HepG2 (cell line): ENCODE data around the gene PRPF18. TPM values are rescaled to one million over a fixed set of nuclear protein-coding genes. Genes with fewer than 3 reads are reported as not detected.

Experiments
- ARHGAP35 ChIP-seq: sonication (generic); formaldehyde crosslinking; IDR thresholded peaks from 2 replicates; pipeline ENCODE4 v1.9.0; 2022; ENCODE audit warnings: mild to moderate bottlenecking, inconsistent platforms, moderate library complexity, missing genetic modification reagents, borderline replicate concordance
- FOXA3 ChIP-seq: IDR thresholded peaks from 2 replicates; pipeline ENCODE4 v1.6.1; 2016; ENCODE audit warnings: missing genetic modification reagents, missing compliant biosample characterization
- FOXP1 ChIP-seq, 2 experiments: fragments of 450-650 bp in 1 of 2; IDR thresholded peaks; 2 replicates each; pipeline ENCODE4 v1.6.1; 2017 to 2018; ENCODE audit warnings: antibody characterized with exemption in 1 of 2
- MIXL1 ChIP-seq: IDR thresholded peaks from 2 replicates; pipeline ENCODE4 v1.6.1; 2016
- POGZ ChIP-seq: sonication (generic); formaldehyde crosslinking; IDR thresholded peaks from 2 replicates; pipeline ENCODE4 v1.4.0; 2020; ENCODE audit warnings: mild to moderate bottlenecking, missing genetic modification reagents
- RARA ChIP-seq: IDR thresholded peaks from 2 replicates; pipeline ENCODE4 v1.6.1; 2016; ENCODE audit warnings: missing genetic modification reagents, missing compliant biosample characterization
- RNF2 ChIP-seq: fragments of 450-650 bp; conservative IDR thresholded peaks from 2 replicates; pipeline ENCODE4 v1.6.1; 2016; ENCODE audit warnings: low read depth
- TRIM24 ChIP-seq: sonication (generic); formaldehyde crosslinking; IDR thresholded peaks from 2 replicates; pipeline ENCODE4 v1.8.0; 2022; ENCODE audit warnings: mild to moderate bottlenecking, missing genetic modification reagents
- ZNF180 ChIP-seq: sonication (generic); formaldehyde crosslinking; IDR thresholded peaks from 2 replicates; pipeline ENCODE4 v1.4.0; 2020; ENCODE audit warnings: low read depth, missing genetic modification reagents, borderline replicate concordance
- ZNF556 ChIP-seq: sonication (generic); formaldehyde crosslinking; IDR thresholded peaks from 2 replicates; pipeline ENCODE4 v1.4.0; 2020; ENCODE audit warnings: mild to moderate bottlenecking, missing genetic modification reagents, borderline replicate concordance
- ZNF563 ChIP-seq: sonication (generic); formaldehyde crosslinking; IDR thresholded peaks from 2 replicates; pipeline ENCODE4 v1.8.0; 2022; ENCODE audit warnings: mild to moderate bottlenecking, moderate library complexity, missing genetic modification reagents
- ZNF572 ChIP-seq: sonication (generic); formaldehyde crosslinking; IDR thresholded peaks from 2 replicates; pipeline ENCODE4 v1.5.1; 2020; ENCODE audit warnings: mild to moderate bottlenecking, missing genetic modification reagents
- ZNF589 ChIP-seq: sonication (generic); formaldehyde crosslinking; conservative IDR thresholded peaks from 2 replicates; pipeline ENCODE4 v1.8.0; 2022; ENCODE audit warnings: mild to moderate bottlenecking, moderate library complexity, missing genetic modification reagents
- ZNF652 ChIP-seq: IDR thresholded peaks from 2 replicates; pipeline ENCODE4 v1.6.1; 2016; ENCODE audit warnings: low read depth, borderline replicate concordance
- ZNF674 ChIP-seq: sonication (generic); formaldehyde crosslinking; IDR thresholded peaks from 2 replicates; pipeline ENCODE4 v1.5.0; 2020; ENCODE audit warnings: low read depth, mild to moderate bottlenecking, missing genetic modification reagents
- ZNF7 ChIP-seq: IDR thresholded peaks from 2 replicates; pipeline ENCODE4 v1.6.1; 2016; ENCODE audit warnings: missing biosample characterization, missing genetic modification reagents
- ZNF788 ChIP-seq: sonication (generic); formaldehyde crosslinking; IDR thresholded peaks from 2 replicates; pipeline ENCODE4 v1.5.0; 2020; ENCODE audit warnings: mild to moderate bottlenecking, missing genetic modification reagents, borderline replicate concordance
- ZNF790 ChIP-seq: sonication (generic); formaldehyde crosslinking; IDR thresholded peaks from 2 replicates; pipeline ENCODE4 v1.8.0; 2022; ENCODE audit warnings: missing genetic modification reagents, mild to moderate bottlenecking, borderline replicate concordance
- ZNF879 ChIP-seq: sonication (generic); formaldehyde crosslinking; IDR thresholded peaks from 2 replicates; pipeline ENCODE4 v1.8.1; 2023; ENCODE audit warnings: missing genetic modification reagents
- polyA plus RNA-seq, 8 experiments: library from polyadenylated mRNA; depleted of rRNA in 3 of 8; stranded (reverse) in 7 of 8; unstranded in 1 of 8; fragments of >200 nt; fragmentation: Illumina TruSeq in 4 of 8; extraction: Trizol in 4 of 8; gene quantifications; 2 replicates each; pipeline versions ENCODE4 v1.2.1 to v1.2.3, GENCODE V29; 2011 to 2016; ENCODE audit warnings: low read depth in 4 of 8, missing spikeins in 1 of 8, mixed read lengths in 1 of 8; ENCODE audit not compliant: insufficient read depth in 1 of 8
- total RNA-seq, 5 experiments: library from RNA; depleted of rRNA; stranded (reverse); fragments of >200 nt; fragmentation: Illumina TruSeq; extraction: Trizol; gene quantifications; 2 replicates each; pipeline ENCODE4 v1.2.3, GENCODE V29; 2016; ENCODE audit warnings: low read depth in 1 of 5
- TF ChIP-seq, protein P1 (sequence below): sonication (generic); formaldehyde crosslinking; IDR thresholded peaks from 2 replicates; pipeline ENCODE4 v1.5.1; 2020; ENCODE audit warnings: mild to moderate bottlenecking, missing genetic modification reagents
- TF ChIP-seq, protein P2 (sequence below): sonication (generic); formaldehyde crosslinking; IDR thresholded peaks from 2 replicates; pipeline ENCODE4 v1.8.0; 2022; ENCODE audit warnings: missing genetic modification reagents, mild to moderate bottlenecking, moderate library complexity, borderline replicate concordance
- TF ChIP-seq, protein P3 (sequence below): sonication (generic); formaldehyde crosslinking; IDR thresholded peaks from 2 replicates; pipeline ENCODE4 v1.5.0; 2020; ENCODE audit warnings: missing genetic modification reagents, mild to moderate bottlenecking, borderline replicate concordance
- TF ChIP-seq, protein P4 (sequence below): sonication (generic); formaldehyde crosslinking; IDR thresholded peaks from 2 replicates; pipeline ENCODE4 v1.5.1; 2020; ENCODE audit warnings: missing genetic modification reagents, mild to moderate bottlenecking, borderline replicate concordance

PRPF18 gene
- total and polyA plus RNA-seq, 2 of the 13 experiments (the other 11 are each of a cell fraction or from before 2014, with no cell fraction given) = 6.1 to 17.2 TPM

GRCh38 chr10:13586676-13587355 lies at the start of gene PRPF18 (continued):
- TF ChIP-seq, protein P1, sequence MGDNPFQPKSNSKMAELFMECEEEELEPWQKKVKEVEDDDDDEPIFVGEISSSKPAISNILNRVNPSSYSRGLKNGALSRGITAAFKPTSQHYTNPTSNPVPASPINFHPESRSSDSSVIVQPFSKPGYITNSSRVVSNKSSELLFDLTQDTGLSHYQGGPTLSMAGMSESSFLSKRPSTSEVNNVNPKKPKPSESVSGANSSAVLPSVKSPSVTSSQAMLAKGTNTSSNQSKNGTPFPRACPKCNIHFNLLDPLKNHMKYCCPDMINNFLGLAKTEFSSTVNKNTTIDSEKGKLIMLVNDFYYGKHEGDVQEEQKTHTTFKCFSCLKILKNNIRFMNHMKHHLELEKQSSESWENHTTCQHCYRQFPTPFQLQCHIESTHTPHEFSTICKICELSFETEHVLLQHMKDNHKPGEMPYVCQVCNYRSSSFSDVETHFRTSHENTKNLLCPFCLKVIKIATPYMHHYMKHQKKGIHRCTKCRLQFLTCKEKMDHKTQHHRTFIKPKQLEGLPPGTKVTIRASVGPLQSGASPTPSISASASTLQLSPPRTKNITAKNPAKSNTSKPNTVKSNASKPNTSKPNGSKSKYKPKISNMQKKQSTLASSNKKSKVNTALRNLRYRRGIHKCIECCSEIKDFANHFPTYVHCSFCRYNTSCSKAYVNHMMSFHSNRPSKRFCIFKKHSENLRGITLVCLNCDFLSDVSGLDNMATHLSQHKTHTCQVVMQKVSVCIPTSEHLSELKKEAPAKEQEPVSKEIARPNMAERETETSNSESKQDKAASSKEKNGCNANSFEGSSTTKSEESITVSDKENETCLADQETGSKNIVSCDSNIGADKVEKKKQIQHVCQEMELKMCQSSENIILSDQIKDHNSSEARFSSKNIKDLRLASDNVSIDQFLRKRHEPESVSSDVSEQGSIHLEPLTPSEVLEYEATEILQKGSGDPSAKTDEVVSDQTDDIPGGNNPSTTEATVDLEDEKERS (CRISPR knock-in tag) = no peak
- TF ChIP-seq, protein P2, sequence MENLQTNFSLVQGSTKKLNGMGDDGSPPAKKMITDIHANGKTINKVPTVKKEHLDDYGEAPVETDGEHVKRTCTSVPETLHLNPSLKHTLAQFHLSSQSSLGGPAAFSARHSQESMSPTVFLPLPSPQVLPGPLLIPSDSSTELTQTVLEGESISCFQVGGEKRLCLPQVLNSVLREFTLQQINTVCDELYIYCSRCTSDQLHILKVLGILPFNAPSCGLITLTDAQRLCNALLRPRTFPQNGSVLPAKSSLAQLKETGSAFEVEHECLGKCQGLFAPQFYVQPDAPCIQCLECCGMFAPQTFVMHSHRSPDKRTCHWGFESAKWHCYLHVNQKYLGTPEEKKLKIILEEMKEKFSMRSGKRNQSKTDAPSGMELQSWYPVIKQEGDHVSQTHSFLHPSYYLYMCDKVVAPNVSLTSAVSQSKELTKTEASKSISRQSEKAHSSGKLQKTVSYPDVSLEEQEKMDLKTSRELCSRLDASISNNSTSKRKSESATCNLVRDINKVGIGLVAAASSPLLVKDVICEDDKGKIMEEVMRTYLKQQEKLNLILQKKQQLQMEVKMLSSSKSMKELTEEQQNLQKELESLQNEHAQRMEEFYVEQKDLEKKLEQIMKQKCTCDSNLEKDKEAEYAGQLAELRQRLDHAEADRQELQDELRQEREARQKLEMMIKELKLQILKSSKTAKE (CRISPR knock-in tag) = no peak
- TF ChIP-seq FOXP1 (IDR thresholded peaks at IDR 0.05) (no peak), FOXP1 (CRISPR knock-in tag; IDR thresholded peaks at IDR 0.05) (peak; percentile 35; the same call in 1 of the 2 replicates), RARA (CRISPR knock-in tag) (peak; percentile 42; the same call in 1 of the 2 replicates), ZNF674 (CRISPR knock-in tag) (no peak), ZNF879 (CRISPR knock-in tag) (0 out of 2 replicates have a peak, but pooled peaks have one; percentile 25), RNF2 (0 out of 2 replicates have a peak, but pooled peaks have one; percentile 66), ZNF652 (CRISPR knock-in tag) (peak; percentile 46; the same call in 1 of the 2 replicates), ZNF589 (0 out of 2 replicates have a peak, but pooled peaks have one; percentile 66), ZNF790 (no peak), ZNF788 (peak; percentile 61; the same call in 1 of the 2 replicates), ZNF180 (CRISPR knock-in tag) (no peak), ARHGAP35 (peak; percentile 63; the same call in 1 of the 2 replicates), POGZ (CRISPR knock-in tag) (peak; percentile 98), ZNF563 (CRISPR knock-in tag) (no peak), ZNF572 (0 out of 2 replicates have a peak, but pooled peaks have one; percentile 25), ZNF556 (CRISPR knock-in tag) (no peak; the same call in 1 of the 2 replicates), FOXA3 (peak; percentile 28; the same call in 1 of the 2 replicates), ZNF7 (CRISPR knock-in tag) (no peak), TRIM24 (CRISPR knock-in tag) (no peak), MIXL1 (CRISPR knock-in tag) (peak; percentile 52)
- TF ChIP-seq, protein P3, sequence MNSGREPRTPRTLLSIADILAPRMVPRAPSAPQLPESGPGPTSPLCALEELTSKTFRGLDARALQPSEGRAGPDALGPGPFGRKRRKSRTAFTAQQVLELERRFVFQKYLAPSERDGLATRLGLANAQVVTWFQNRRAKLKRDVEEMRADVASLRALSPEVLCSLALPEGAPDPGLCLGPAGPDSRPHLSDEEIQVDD (CRISPR knock-in tag) = no peak
- TF ChIP-seq, protein P4, sequence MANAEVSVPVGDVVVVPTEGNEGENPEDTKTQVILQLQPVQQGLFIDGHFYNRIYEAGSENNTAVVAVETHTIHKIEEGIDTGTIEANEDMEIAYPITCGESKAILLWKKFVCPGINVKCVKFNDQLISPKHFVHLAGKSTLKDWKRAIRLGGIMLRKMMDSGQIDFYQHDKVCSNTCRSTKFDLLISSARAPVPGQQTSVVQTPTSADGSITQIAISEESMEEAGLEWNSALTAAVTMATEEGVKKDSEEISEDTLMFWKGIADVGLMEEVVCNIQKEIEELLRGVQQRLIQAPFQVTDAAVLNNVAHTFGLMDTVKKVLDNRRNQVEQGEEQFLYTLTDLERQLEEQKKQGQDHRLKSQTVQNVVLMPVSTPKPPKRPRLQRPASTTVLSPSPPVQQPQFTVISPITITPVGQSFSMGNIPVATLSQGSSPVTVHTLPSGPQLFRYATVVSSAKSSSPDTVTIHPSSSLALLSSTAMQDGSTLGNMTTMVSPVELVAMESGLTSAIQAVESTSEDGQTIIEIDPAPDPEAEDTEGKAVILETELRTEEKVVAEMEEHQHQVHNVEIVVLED (CRISPR knock-in tag) = peak; percentile 64; the same call in 1 of the 2 replicates
